C4-2B (cell line): ENCODE data around the gene ZNF532.

Experiments used
- ZFX ChIP-seq: fragments of 450-650 bp; IDR thresholded peaks from 2 replicates; pipeline ENCODE4 v1.6.1; 2017
- TF ChIP-seq, protein P1 (sequence below): fragments of 450-650 bp; conservative IDR thresholded peaks from 2 replicates; pipeline ENCODE4 v1.5.1; 2017; ENCODE audit warnings: mild to moderate bottlenecking

DNA sequence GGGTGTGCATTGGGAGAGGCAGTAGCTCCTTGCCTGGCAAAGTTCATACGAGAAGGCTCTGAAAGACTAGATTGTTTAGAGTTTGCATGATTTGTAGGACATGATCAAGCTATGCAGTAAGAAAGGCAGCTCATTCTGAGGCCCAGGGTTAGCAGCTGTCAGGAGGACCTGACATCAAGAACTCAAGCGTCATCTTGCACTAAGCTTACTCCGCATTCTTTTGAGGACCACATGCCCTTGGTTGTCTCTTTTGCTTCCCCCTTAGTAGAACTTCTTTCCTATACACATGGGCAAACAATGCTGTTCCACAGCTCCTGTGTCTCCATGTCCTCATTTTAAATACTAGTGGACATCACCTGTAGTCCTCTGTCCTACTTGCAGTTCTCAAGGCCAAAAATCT lies 14.0 kb downstream of the ZNF532 start:
- TF ChIP-seq, protein P1, sequence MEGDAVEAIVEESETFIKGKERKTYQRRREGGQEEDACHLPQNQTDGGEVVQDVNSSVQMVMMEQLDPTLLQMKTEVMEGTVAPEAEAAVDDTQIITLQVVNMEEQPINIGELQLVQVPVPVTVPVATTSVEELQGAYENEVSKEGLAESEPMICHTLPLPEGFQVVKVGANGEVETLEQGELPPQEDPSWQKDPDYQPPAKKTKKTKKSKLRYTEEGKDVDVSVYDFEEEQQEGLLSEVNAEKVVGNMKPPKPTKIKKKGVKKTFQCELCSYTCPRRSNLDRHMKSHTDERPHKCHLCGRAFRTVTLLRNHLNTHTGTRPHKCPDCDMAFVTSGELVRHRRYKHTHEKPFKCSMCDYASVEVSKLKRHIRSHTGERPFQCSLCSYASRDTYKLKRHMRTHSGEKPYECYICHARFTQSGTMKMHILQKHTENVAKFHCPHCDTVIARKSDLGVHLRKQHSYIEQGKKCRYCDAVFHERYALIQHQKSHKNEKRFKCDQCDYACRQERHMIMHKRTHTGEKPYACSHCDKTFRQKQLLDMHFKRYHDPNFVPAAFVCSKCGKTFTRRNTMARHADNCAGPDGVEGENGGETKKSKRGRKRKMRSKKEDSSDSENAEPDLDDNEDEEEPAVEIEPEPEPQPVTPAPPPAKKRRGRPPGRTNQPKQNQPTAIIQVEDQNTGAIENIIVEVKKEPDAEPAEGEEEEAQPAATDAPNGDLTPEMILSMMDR: no peak
- no peak for TF ChIP-seq ZFX
